Midbrain (tissue), 1 donor: ENCODE measurements around the gene NMNAT1.
"Not testable (repeated sequence)": the region's sequence is repeated elsewhere in the genome, so short reads cannot be mapped to it uniquely, and the experiment has no call there.

Experiments used
- DNase-seq: peaks from one replicate; lab custom pipeline; 2025; lab: John Stamatoyannopoulos, UW

Gene NMNAT1

GRCh38 chr1:9942939-9943788, at the start of gene NMNAT1, which contains the start of gene LZIC:
Gene NMNAT1 (plus strand): TSS chr1:9943475. CDS start chr1:9972074, 28,599 bp downstream.
Gene LZIC (minus strand): TSS chr1:9943391. CDS start chr1:9936619, 6,772 bp downstream.
- DNase-seq = peak; percentile 93

- DNase-seq = no peak
These were observed 49.2 kb upstream of the NMNAT1 start for GRCh38 chr1:9894115-9894514.

- DNase-seq = peak; percentile 73
These were observed 42.9 kb upstream of the NMNAT1 start for GRCh38 chr1:9900142-9901043.

- no peak for DNase-seq
These were observed 41.9 kb upstream of the NMNAT1 start for GRCh38 chr1:9901148-9902059.

GRCh38 chr1:9902060-9902452, 41.2 kb upstream of the NMNAT1 start:
- no peak for DNase-seq

GRCh38 chr1:9903801-9904527, 39.3 kb upstream of the NMNAT1 start:
- no peak for DNase-seq

GRCh38 chr1:9904596-9904995, 38.7 kb upstream of the NMNAT1 start:
- DNase-seq = no peak

- DNase-seq = no peak
These were observed 38.3 kb upstream of the NMNAT1 start for GRCh38 chr1:9905010-9905409.

- DNase-seq = no peak
These were observed 36.8 kb upstream of the NMNAT1 start for GRCh38 chr1:9906466-9906865.

GRCh38 chr1:9907441-9907840, 35.8 kb upstream of the NMNAT1 start:
- no peak for DNase-seq

- no peak for DNase-seq
These were observed 34.4 kb upstream of the NMNAT1 start for GRCh38 chr1:9908871-9909233.

- DNase-seq = no peak
These were observed 33.8 kb upstream of the NMNAT1 start for GRCh38 chr1:9909234-9910046.

- no peak for DNase-seq
These were observed 33.2 kb upstream of the NMNAT1 start, which contains the start of gene CTNNBIP1 for GRCh38 chr1:9910076-9910422. Gene CTNNBIP1 (minus strand): TSS chr1:9910269. CDS start chr1:9872064, 38,205 bp downstream.

- DNase-seq = peak; percentile 99
These were observed 32.7 kb upstream of the NMNAT1 start for GRCh38 chr1:9910423-9911178.

- no peak for DNase-seq
These were observed 30.9 kb upstream of the NMNAT1 start for GRCh38 chr1:9912264-9912936.

- no peak for DNase-seq
These were observed 28.7 kb upstream of the NMNAT1 start for GRCh38 chr1:9914610-9914937.

- no peak for DNase-seq
These were observed 26.8 kb upstream of the NMNAT1 start for GRCh38 chr1:9916452-9916851.

- not testable (repeated sequence) for DNase-seq
These were observed 25.8 kb upstream of the NMNAT1 start for GRCh38 chr1:9917495-9917894.

- no peak for DNase-seq
These were observed 25.4 kb upstream of the NMNAT1 start for GRCh38 chr1:9917901-9918300.
